GM19328 (cell line): ENCODE results near the gene DHPS.
"Not testable (repeated sequence)": the region's sequence is repeated elsewhere in the genome, so short reads cannot be mapped to it uniquely, and the experiment has no call there.

ENCODE experiments used
- ATAC-seq: cut with Tn5 transposase; IDR thresholded peaks from one replicate; pipeline ENCODE4 v1.9.1; 2021; ENCODE audit warnings: mild to moderate bottlenecking, moderate library complexity; ENCODE audit not compliant: unreplicated experiment

Gene DHPS

GRCh38 chr19:12681074-12681987, at the start of gene DHPS:
DHPS (minus strand) TSS chr19:12681880; CDS start chr19:12681766, 114 bp downstream.
- peak; percentile 74 for ATAC-seq

- ATAC-seq, result no peak
Measured at GRCh38 chr19:12731337-12731736, 49.7 kb upstream of the DHPS start.

- no peak for ATAC-seq
Measured at GRCh38 chr19:12730064-12730463, 48.4 kb upstream of the DHPS start.

GRCh38 chr19:12727745-12728433, 46.2 kb upstream of the DHPS start:
- ATAC-seq, result no peak

- ATAC-seq, result no peak
Measured at GRCh38 chr19:12726988-12727316, 45.3 kb upstream of the DHPS start.

- ATAC-seq, result not testable (repeated sequence)
Measured at GRCh38 chr19:12725612-12726011, 43.9 kb upstream of the DHPS start.

GRCh38 chr19:12723641-12724426, 42.2 kb upstream of the DHPS start, which contains the start of gene TNPO2:
TNPO2 (minus strand) TSS chr19:12723932; CDS start chr19:12720977, 2,955 bp downstream.
- ATAC-seq, result no peak

GRCh38 chr19:12723381-12723640, 41.6 kb upstream of the DHPS start:
- ATAC-seq, result no peak

- peak; percentile 78 for ATAC-seq
Measured at GRCh38 chr19:12722566-12723380, 41.1 kb upstream of the DHPS start.

GRCh38 chr19:12721656-12722565, 40.2 kb upstream of the DHPS start:
- ATAC-seq, result peak; percentile 10

- no peak for ATAC-seq
Measured at GRCh38 chr19:12720851-12721655, 39.4 kb upstream of the DHPS start.

GRCh38 chr19:12720296-12720695, 38.6 kb upstream of the DHPS start:
- ATAC-seq, result no peak

GRCh38 chr19:12715929-12716328, 34.2 kb upstream of the DHPS start:
- no peak for ATAC-seq

- no peak for ATAC-seq
Measured at GRCh38 chr19:12715102-12715501, 33.4 kb upstream of the DHPS start.

GRCh38 chr19:12713304-12713703, 31.6 kb upstream of the DHPS start:
- not testable (repeated sequence) for ATAC-seq

- ATAC-seq, result not testable (repeated sequence)
Measured at GRCh38 chr19:12712077-12712476, 30.4 kb upstream of the DHPS start.

GRCh38 chr19:12711187-12711586, 29.5 kb upstream of the DHPS start:
- no peak for ATAC-seq

GRCh38 chr19:12708641-12709040, 27.0 kb upstream of the DHPS start:
- ATAC-seq, result no peak

GRCh38 chr19:12706332-12706718, 24.6 kb upstream of the DHPS start:
- no peak for ATAC-seq
